Measurements from ENCODE around the gene CDK5.

CDK5 gene

GRCh38 chr7:151080067-151080521 is 22.4 kb upstream of the CDK5 start:
- Histone ChIP-seq H3K9ac (ENCODE audit: low read length) (peak overlapping the region; percentile 94), H3K4me2 (ENCODE audit: low read length) (peak overlapping the region; percentile 66), H3K4me3 (ENCODE audit: low read depth, low read length) (peak overlapping the region; percentile 92), H3K79me1 (ENCODE audit: low read length) (peaks cover 19% of the 10 kb centered on the region), H3K4me1 (ENCODE audit: control insufficient read depth in 1 of 2, insufficient read depth in 2 of 2, low read length in 2 of 2) (peaks cover 31 to 40% of the 10 kb centered on the region in 2 experiments), H3K9me3 (ENCODE audit: insufficient read depth, low read depth, low read length) (no peaks in the 10 kb centered on the region), H3K27ac (ENCODE audit: low read depth, low read length) (peak overlapping the region; percentile 81), H4K8ac (ENCODE audit: low read depth, low read length) (peak overlapping the region; percentile 84), H4K12ac (ENCODE audit: low read depth, low read length) (peak overlapping the region; percentile 68), H3K23ac (ENCODE audit: low read length) (no peak overlapping the region), H3K79me2 (ENCODE audit: control insufficient read depth, insufficient read depth, low read length, poor library complexity) (peaks cover 25% of the 10 kb centered on the region), H3K36me3 (ENCODE audit: control insufficient read depth in 1 of 2, insufficient read depth in 2 of 2, low read length in 2 of 2) (peaks cover 26 to 37% of the 10 kb centered on the region in 2 experiments), H2BK12ac (ENCODE audit: low read length) (no peak overlapping the region), H4K91ac (ENCODE audit: low read depth, low read length) (peak overlapping the region; percentile 71), H3K18ac (ENCODE audit: low read length) (peak overlapping the region; percentile 38), H3K4ac (ENCODE audit: low read depth, low read length) (peak overlapping the region; percentile 77), H2AK5ac (ENCODE audit: low read length) (peak overlapping the region; percentile 97), H3K27me3 (ENCODE audit: insufficient read depth, low read length) (no peaks in the 10 kb centered on the region), H2AFZ (ENCODE audit: insufficient read depth, low read length, poor library complexity) (peak overlapping the region; percentile 35), H3K14ac (ENCODE audit: low read length) (peak overlapping the region; percentile 68), H2BK120ac (ENCODE audit: insufficient read depth, low read length, poor library complexity) (peak overlapping the region; percentile 93), H2BK5ac (ENCODE audit: low read depth, low read length, poor library complexity) (peak overlapping the region; percentile 97)
- no CpG with 5 or more reads among the region's 31 CpGs for WGBS (ENCODE audit: extremely low coverage, insufficient coverage, insufficient read length)
- DNase-seq, result peak in 1 of 2 donors; percentile 38

- Histone ChIP-seq H2AK5ac (ENCODE audit: low read length) (peak overlapping the region; percentile 97), H2BK5ac (ENCODE audit: low read depth, low read length, poor library complexity) (no peak overlapping the region), H3K27me3 (ENCODE audit: insufficient read depth, low read length) (no peaks in the 10 kb centered on the region), H3K36me3 (ENCODE audit: control insufficient read depth in 1 of 2, insufficient read depth in 2 of 2, low read length in 2 of 2) (peaks cover 34 to 45% of the 10 kb centered on the region in 2 experiments), H3K18ac (ENCODE audit: low read length) (peak overlapping the region; percentile 38), H3K23ac (ENCODE audit: low read length) (no peak overlapping the region), H4K8ac (ENCODE audit: low read depth, low read length) (peak overlapping the region; percentile 84), H3K4me3 (ENCODE audit: low read depth, low read length) (peak overlapping the region; percentile 92), H3K79me1 (ENCODE audit: low read length) (peaks cover 19% of the 10 kb centered on the region), H3K4me1 (ENCODE audit: control insufficient read depth in 1 of 2, insufficient read depth in 2 of 2, low read length in 2 of 2) (peaks cover 31 to 40% of the 10 kb centered on the region in 2 experiments), H4K12ac (ENCODE audit: low read depth, low read length) (peak overlapping the region; percentile 68), H3K9ac (ENCODE audit: low read length) (peak overlapping the region; percentile 94), H3K9me3 (ENCODE audit: insufficient read depth, low read depth, low read length) (no peaks in the 10 kb centered on the region), H3K4ac (ENCODE audit: low read depth, low read length) (peak overlapping the region; percentile 77), H2BK120ac (ENCODE audit: insufficient read depth, low read length, poor library complexity) (peak overlapping the region; percentile 93), H3K4me2 (ENCODE audit: low read length) (peak overlapping the region; percentile 66), H3K27ac (ENCODE audit: low read depth, low read length) (no peak overlapping the region), H2AFZ (ENCODE audit: insufficient read depth, low read length, poor library complexity) (no peak overlapping the region), H3K79me2 (ENCODE audit: control insufficient read depth, insufficient read depth, low read length, poor library complexity) (peaks cover 25% of the 10 kb centered on the region), H3K14ac (ENCODE audit: low read length) (peak overlapping the region; percentile 68), H2BK12ac (ENCODE audit: low read length) (no peak overlapping the region), H4K91ac (ENCODE audit: low read depth, low read length) (peak overlapping the region; percentile 71)
- DNase-seq, result no peak
- WGBS (ENCODE audit: extremely low coverage, insufficient coverage, insufficient read length), result no CpG with 5 or more reads among the region's 27 CpGs
These were observed 21.7 kb upstream of the CDK5 start for GRCh38 chr7:151079199-151079910.

- Histone ChIP-seq H4K12ac (ENCODE audit: low read depth, low read length) (no peak overlapping the region), H2BK12ac (ENCODE audit: low read length) (no peak overlapping the region)
- no CpG with 5 or more reads among the region's 22 CpGs for WGBS (ENCODE audit: extremely low coverage, insufficient coverage, insufficient read length)
These were observed 20.7 kb upstream of the CDK5 start for GRCh38 chr7:151078233-151079040.

GRCh38 chr7:151077705-151078232 is 20.1 kb upstream of the CDK5 start:
- Histone ChIP-seq H3K27me3 (ENCODE audit: insufficient read depth, low read length) (no peaks in the 10 kb centered on the region), H3K4me3 (ENCODE audit: low read depth, low read length) (no peak overlapping the region), H3K9ac (ENCODE audit: low read length) (no peak overlapping the region), H2BK12ac (ENCODE audit: low read length) (no peak overlapping the region), H3K79me1 (ENCODE audit: low read length) (peaks cover 15% of the 10 kb centered on the region), H2AK5ac (ENCODE audit: low read length) (no peak overlapping the region), H3K4ac (ENCODE audit: low read depth, low read length) (no peak overlapping the region), H3K4me1 (ENCODE audit: control insufficient read depth in 1 of 2, insufficient read depth in 2 of 2, low read length in 2 of 2) (peaks cover 29 to 36% of the 10 kb centered on the region in 2 experiments), H4K91ac (ENCODE audit: low read depth, low read length) (no peak overlapping the region), H3K27ac (ENCODE audit: low read depth, low read length) (no peak overlapping the region), H3K9me3 (ENCODE audit: insufficient read depth, low read depth, low read length) (no peaks in the 10 kb centered on the region), H4K12ac (ENCODE audit: low read depth, low read length) (no peak overlapping the region), H2AFZ (ENCODE audit: insufficient read depth, low read length, poor library complexity) (no peak overlapping the region), H3K4me2 (ENCODE audit: low read length) (no peak overlapping the region), H3K36me3 (ENCODE audit: control insufficient read depth in 1 of 2, insufficient read depth in 2 of 2, low read length in 2 of 2) (peaks cover 47 to 58% of the 10 kb centered on the region in 2 experiments), H4K8ac (ENCODE audit: low read depth, low read length) (no peak overlapping the region), H3K23ac (ENCODE audit: low read length) (no peak overlapping the region), H3K14ac (ENCODE audit: low read length) (no peak overlapping the region), H3K18ac (ENCODE audit: low read length) (no peak overlapping the region), H2BK120ac (ENCODE audit: insufficient read depth, low read length, poor library complexity) (no peak overlapping the region), H3K79me2 (ENCODE audit: control insufficient read depth, insufficient read depth, low read length, poor library complexity) (peaks cover 22% of the 10 kb centered on the region), H2BK5ac (ENCODE audit: low read depth, low read length, poor library complexity) (no peak overlapping the region)
- DNase-seq, result no peak
- WGBS (ENCODE audit: extremely low coverage, insufficient coverage, insufficient read length), result no CpG with 5 or more reads among the region's 10 CpGs

More at GRCh38 chr7:151078233-151079040, 20.7 kb upstream of the CDK5 start:
- no peak overlapping the region for H3K9ac ChIP-seq (ENCODE audit: low read length)
- H3K36me3 ChIP-seq (ENCODE audit: control insufficient read depth in 1 of 2, insufficient read depth in 2 of 2, low read length in 2 of 2), result peaks cover 43 to 53% of the 10 kb centered on the region in 2 experiments
- no peak overlapping the region for H3K27ac ChIP-seq (ENCODE audit: low read depth, low read length)
- no peak overlapping the region for H3K4me3 ChIP-seq (ENCODE audit: low read depth, low read length)
- no peaks in the 10 kb centered on the region for H3K9me3 ChIP-seq (ENCODE audit: insufficient read depth, low read depth, low read length)
- H3K14ac ChIP-seq (ENCODE audit: low read length), result no peak overlapping the region
- no peak overlapping the region for H2BK5ac ChIP-seq (ENCODE audit: low read depth, low read length, poor library complexity)
- H3K27me3 ChIP-seq (ENCODE audit: insufficient read depth, low read length), result no peaks in the 10 kb centered on the region
- H3K23ac ChIP-seq (ENCODE audit: low read length), result no peak overlapping the region
- no peak overlapping the region for H2AFZ ChIP-seq (ENCODE audit: insufficient read depth, low read length, poor library complexity)
- H3K4me2 ChIP-seq (ENCODE audit: low read length), result no peak overlapping the region
- no peak overlapping the region for H2BK120ac ChIP-seq (ENCODE audit: insufficient read depth, low read length, poor library complexity)
- no peak overlapping the region for H3K4ac ChIP-seq (ENCODE audit: low read depth, low read length)
- H4K91ac ChIP-seq (ENCODE audit: low read depth, low read length), result no peak overlapping the region
- H2AK5ac ChIP-seq (ENCODE audit: low read length), result no peak overlapping the region
- H3K79me2 ChIP-seq (ENCODE audit: control insufficient read depth, insufficient read depth, low read length, poor library complexity), result peaks cover 25% of the 10 kb centered on the region
- no peak for DNase-seq
- H3K18ac ChIP-seq (ENCODE audit: low read length), result no peak overlapping the region
- H3K79me1 ChIP-seq (ENCODE audit: low read length), result peaks cover 17% of the 10 kb centered on the region
- H3K4me1 ChIP-seq (ENCODE audit: control insufficient read depth in 1 of 2, insufficient read depth in 2 of 2, low read length in 2 of 2), result peaks cover 29 to 36% of the 10 kb centered on the region in 2 experiments
- H4K8ac ChIP-seq (ENCODE audit: low read depth, low read length), result no peak overlapping the region
